CD14-positive monocyte (primary cell): Measurements from ENCODE around the gene ADAD2. TPM values are rescaled to one million over a fixed set of nuclear protein-coding genes. Genes with fewer than 3 reads are reported as not detected.

Experiments used
- DNase-seq, 3 donors: peaks; one replicate each; pipeline ENCODE4 v3.0.0-alpha.2; 2011 to 2022
- H2AFZ ChIP-seq: 2 replicates; pipeline ENCODE4 v1.6.0; 2012; ENCODE audit warnings: mild to moderate bottlenecking, low read depth, low read length, inconsistent platforms; ENCODE audit not compliant: insufficient read depth, poor library complexity, severe bottlenecking
- H3K27ac ChIP-seq, 2 donors: 1 replicate in 1 of 2; 2 replicates in 1 of 2; pipeline ENCODE4 v1.5.1; 2012 to 2013; ENCODE audit warnings: low read length in 2 of 2, control low read depth in 1 of 2, inconsistent platforms in 1 of 2, low read depth in 1 of 2, mild to moderate bottlenecking in 1 of 2
- H3K27me3 ChIP-seq, 2 donors: one replicate each; pipeline versions ENCODE4 v1.6.0 to v1.6.1; 2011 to 2013; ENCODE audit warnings: low read length in 2 of 2; ENCODE audit not compliant: control insufficient read depth in 2 of 2, insufficient read depth in 2 of 2
- H3K36me3 ChIP-seq, 2 donors: replicated peaks in 1 of 2; 1 replicate in 1 of 2; 2 replicates in 1 of 2; pipeline versions ENCODE4 v1.5.1 to v1.6.1; 2012 to 2013; ENCODE audit warnings: low read length in 2 of 2, control low read depth in 1 of 2, inconsistent platforms in 1 of 2, mild to moderate bottlenecking in 1 of 2; ENCODE audit not compliant: insufficient read depth in 2 of 2, control insufficient read depth in 1 of 2
- H3K4me1 ChIP-seq, 2 donors: 1 replicate in 1 of 2; 2 replicates in 1 of 2; pipeline versions ENCODE4 v1.5.1 to v1.6.1; 2012 to 2013; ENCODE audit warnings: low read length in 2 of 2, control low read depth in 1 of 2, inconsistent platforms in 1 of 2, mild to moderate bottlenecking in 1 of 2, moderate library complexity in 1 of 2; ENCODE audit not compliant: insufficient read depth in 2 of 2, control insufficient read depth in 1 of 2
- H3K4me2 ChIP-seq: replicated peaks from 2 replicates; pipeline ENCODE3; 2012; ENCODE audit warnings: low read length, moderate library complexity, mild to moderate bottlenecking; ENCODE audit not compliant: poor library complexity, severe bottlenecking; ENCODE audit errors: extremely low read depth
- H3K4me3 ChIP-seq, 3 experiments: fragments of 200-600 bp in 1 of 3; sonication (generic) in 1 of 3; replicated peaks in 1 of 3; 1 replicate in 2 of 3; 2 replicates in 1 of 3; pipeline ENCODE4 v1.5.1; 2011 to 2013; ENCODE audit warnings: low read length in 3 of 3, mild to moderate bottlenecking in 3 of 3, control low read depth in 2 of 3, low read depth in 2 of 3, inconsistent platforms in 1 of 3, moderate library complexity in 1 of 3
- H3K79me2 ChIP-seq: 2 replicates; pipeline ENCODE4 v1.6.0; 2012; ENCODE audit warnings: mild to moderate bottlenecking, control low read depth, inconsistent platforms, low read length, moderate library complexity; ENCODE audit not compliant: insufficient read depth
- H3K9ac ChIP-seq: 2 replicates; pipeline ENCODE4 v1.6.0; 2017; ENCODE audit warnings: low read length, mild to moderate bottlenecking; ENCODE audit not compliant: insufficient read depth, poor library complexity, severe bottlenecking
- H3K9me3 ChIP-seq, 2 donors: replicated peaks in 1 of 2; 1 replicate in 1 of 2; 2 replicates in 1 of 2; pipeline versions ENCODE4 v1.5.1 to v1.6.1; 2012 to 2013; ENCODE audit warnings: low read length in 2 of 2, control low read depth in 1 of 2; ENCODE audit not compliant: control insufficient read depth in 1 of 2, insufficient read depth in 1 of 2
- H4K20me1 ChIP-seq: 2 replicates; pipeline ENCODE4 v1.6.0; 2012; ENCODE audit warnings: mild to moderate bottlenecking, low read length, control low read depth, moderate library complexity; ENCODE audit not compliant: insufficient read depth
- H3K27ac Mint-ChIP-seq, 7 donors: one replicate each; pipeline ENCODE4 v1.8.0; 2020; ENCODE audit warnings: mild to moderate bottlenecking in 7 of 7, mixed read lengths in 7 of 7, moderate library complexity in 6 of 7, inconsistent platforms in 2 of 7
- H3K27me3 Mint-ChIP-seq, 3 donors: one replicate each; pipeline ENCODE4 v1.8.0; 2021 to 2022; ENCODE audit warnings: low read depth in 3 of 3, mild to moderate bottlenecking in 3 of 3, mixed read lengths in 3 of 3, moderate library complexity in 3 of 3, inconsistent platforms in 1 of 3
- H3K36me3 Mint-ChIP-seq, 2 donors: one replicate each; pipeline ENCODE4 v1.8.0; 2020; ENCODE audit warnings: mixed read lengths in 2 of 2, inconsistent platforms in 1 of 2, mild to moderate bottlenecking in 1 of 2
- H3K4me1 Mint-ChIP-seq: one replicate; pipeline ENCODE4 v1.8.0; 2020; ENCODE audit warnings: mild to moderate bottlenecking, mixed read lengths
- H3K4me3 Mint-ChIP-seq, 2 donors: one replicate each; pipeline ENCODE4 v1.8.0; 2020; ENCODE audit warnings: mild to moderate bottlenecking in 2 of 2, mixed read lengths in 2 of 2, moderate library complexity in 1 of 2
- H3K9me3 Mint-ChIP-seq, 7 donors: one replicate each; pipeline ENCODE4 v1.8.0; 2020 to 2022; ENCODE audit warnings: mixed read lengths in 7 of 7, mild to moderate bottlenecking in 6 of 7, moderate library complexity in 6 of 7, inconsistent platforms in 2 of 7
- CTCF ChIP-seq: fragments of 200-600 bp; IDR thresholded peaks from one replicate; pipeline ENCODE4 v1.8.0; 2022; ENCODE audit warnings: antibody characterized with exemption, mild to moderate bottlenecking
- whole genome bisulfite sequencing: methylation state at CpG from one replicate; pipeline ENCODE4 v1.1.5; 2013; ENCODE audit warnings: missing lambda C conversion rate; ENCODE audit not compliant: insufficient coverage; 5-methylcytosine and 5-hydroxymethylcytosine counted together
- intact Hi-C, 2 donors: fragments of 100-400 bp; cut with micrococcal nuclease; formaldehyde crosslinking; loops; one replicate each; pipeline versions ENCODE4 v1.15.0 to v1.15.1; 2023
- polyA plus RNA-seq, 3 donors: library from polyadenylated mRNA; depleted of rRNA in 1 of 3; unstranded in 2 of 3; stranded (reverse) in 1 of 3; fragments of 300-500 nt in 2 of 3; fragments of >200 nt in 1 of 3; fragmentation: Illumina TruSeq in 2 of 3; gene quantifications; 1 replicate in 2 of 3; 2 replicates in 1 of 3; pipeline ENCODE4 v1.2.3, GENCODE V29; 2012 to 2021

The ADAD2 gene
- polyA plus RNA-seq, 3 donors: not detected

GRCh38 chr16:84241778-84242177, 50.8 kb downstream of the ADAD2 start:
- no peak for TF ChIP-seq CTCF
- Mint-ChIP-seq H3K27me3 (peaks cover 13 to 27% (median 17%) of the 10 kb centered on the region in 3 donors), H3K4me3 (no peak overlapping the region)

GRCh38 chr16:84242839-84243238, 51.9 kb downstream of the ADAD2 start:
- no peak overlapping the region for H2AFZ ChIP-seq
- H3K9me3 ChIP-seq: no peaks in the 10 kb centered on the region
- H3K4me1 Mint-ChIP-seq: peaks cover 15% of the 10 kb centered on the region
- peaks cover 11 to 13% of the 10 kb centered on the region in 2 donors for H3K4me1 ChIP-seq
- no peak overlapping the region for H3K9ac ChIP-seq
- H3K27ac Mint-ChIP-seq: no peak overlapping the region
- no peak overlapping the region for H3K4me2 ChIP-seq
- intact Hi-C loops: no loop called here
- 100% methylated on average over 2 of the region's 9 CpGs for WGBS
- no peak overlapping the region for H3K4me3 Mint-ChIP-seq
- DNase-seq: no peak
- no peaks in the 10 kb centered on the region for H3K79me2 ChIP-seq
- no peak for TF ChIP-seq CTCF
- H3K27me3 ChIP-seq: no peaks in the 10 kb centered on the region
- H3K27ac ChIP-seq: no peak overlapping the region
- peaks cover 0 to 7% (median 1%) of the 10 kb centered on the region in 7 donors for H3K9me3 Mint-ChIP-seq
- no peak overlapping the region for H3K4me3 ChIP-seq
- no peaks in the 10 kb centered on the region for H4K20me1 ChIP-seq
- H3K36me3 Mint-ChIP-seq: no peaks in the 10 kb centered on the region
- peaks cover 13 to 26% (median 15%) of the 10 kb centered on the region in 3 donors for H3K27me3 Mint-ChIP-seq
- H3K36me3 ChIP-seq: no peaks in the 10 kb centered on the region

More at GRCh38 chr16:84241778-84242177, 50.8 kb downstream of the ADAD2 start:
- WGBS: no CpG with 5 or more reads among the region's 1 CpG
- Histone ChIP-seq H3K27me3 (no peaks in the 10 kb centered on the region), H2AFZ (no peak overlapping the region), H3K9me3 (no peaks in the 10 kb centered on the region), H3K4me2 (no peak overlapping the region), H3K9ac (no peak overlapping the region), H3K4me1 (peaks cover 11 to 13% of the 10 kb centered on the region in 2 donors), H3K79me2 (no peaks in the 10 kb centered on the region), H3K4me3 (no peak overlapping the region), H3K27ac (no peak overlapping the region), H3K36me3 (no peaks in the 10 kb centered on the region), H4K20me1 (no peaks in the 10 kb centered on the region)
- H3K27ac Mint-ChIP-seq: no peak overlapping the region
- H3K4me1 Mint-ChIP-seq: peaks cover 15% of the 10 kb centered on the region
- DNase-seq: no peak
- H3K36me3 Mint-ChIP-seq: no peaks in the 10 kb centered on the region
- peaks cover 0 to 9% (median 1%) of the 10 kb centered on the region in 7 donors for H3K9me3 Mint-ChIP-seq
- intact Hi-C loops: no loop called here
